GM12878 (cell line): ENCODE results near the gene KCNMB2. TPM values are rescaled to one million over a fixed set of nuclear protein-coding genes. Genes with fewer than 3 reads are reported as not detected.

Experiments used
- ATAC-seq: fragments of 200-7000 bp; cut with Tn5 transposase; 3 replicates; pipeline ENCODE4 v1.9.1; 2020; ENCODE audit warnings: mild to moderate bottlenecking, moderate library complexity
- BruUV-seq: library from RNA; stranded (reverse); fragments of 400-500 nt; replicated peaks from 2 replicates; lab custom pipeline; 2021; lab: Mats Ljungman, UMichigan
- CTCF ChIA-PET: fragments of 300-600 bp; sonication (Branson Sonifier 250); formaldehyde crosslinking; extraction: SDS; loops from one replicate; lab custom pipeline; 2021; ENCODE audit warnings: inconsistent platforms; lab: Yijun Ruan, JAX
- POLR2A ChIA-PET: fragments of 350-600 bp; formaldehyde crosslinking; extraction: SDS; loops from one replicate; lab custom pipeline; 2021; ENCODE audit warnings: inconsistent platforms; lab: Charles Lee
- RAD21 ChIA-PET: fragments of 300-600 bp; sonication (Branson Sonifier 250); formaldehyde crosslinking; loops from one replicate; lab custom pipeline; 2023; ENCODE audit warnings: antibody characterized with exemption; ENCODE audit not compliant: unreplicated experiment; lab: Charles Lee
- SMC1A ChIA-PET: fragments of 300-600 bp; sonication (Branson Sonifier 250); formaldehyde crosslinking; loops from one replicate; lab custom pipeline; 2023; ENCODE audit not compliant: unreplicated experiment, uncharacterized antibody; lab: Charles Lee
- DNase-seq: peaks from one replicate; pipeline ENCODE4 v3.0.0-alpha.2; 2011; ENCODE audit warnings: low read depth, low spot score
- FAIRE-seq: peaks from 3 replicates; lab custom pipeline; 2011; peaks lifted over from hg19 to GRCh38; lab: Jason Lieb, UNC
- H2AFZ ChIP-seq: 2 replicates; pipeline ENCODE4 v1.6.0; 2011; ENCODE audit warnings: low read depth, low read length, control low read depth; ENCODE audit not compliant: control insufficient read depth
- H3K27ac ChIP-seq: 2 replicates; pipeline ENCODE4 v1.5.1; 2011; ENCODE audit warnings: control low read depth; ENCODE audit not compliant: control insufficient read depth, insufficient read depth
- H3K27me3 ChIP-seq, 2 experiments: replicated peaks in 1 of 2; 2 replicates each; pipeline versions ENCODE4 v1.6.0 to v1.6.1; 2011; ENCODE audit warnings: low read length in 1 of 2; ENCODE audit not compliant: control insufficient read depth in 2 of 2, insufficient read depth in 2 of 2
- H3K36me3 ChIP-seq, 2 experiments: 2 replicates each; pipeline ENCODE4 v1.5.1; 2011; ENCODE audit warnings: low read length in 1 of 2; ENCODE audit not compliant: control insufficient read depth in 2 of 2, insufficient read depth in 2 of 2
- H3K4me1 ChIP-seq: 2 replicates; pipeline ENCODE4 v1.6.1; 2011; ENCODE audit warnings: mild to moderate bottlenecking, low read length, moderate library complexity, mixed read lengths; ENCODE audit not compliant: control insufficient read depth, insufficient read depth
- H3K4me2 ChIP-seq: 2 replicates; pipeline ENCODE4 v1.6.0; 2011; ENCODE audit warnings: control low read depth; ENCODE audit not compliant: control insufficient read depth, insufficient read depth
- H3K4me3 ChIP-seq: fragments of 200-600 bp; sonication (generic); 2 replicates; pipeline ENCODE4 v1.5.1; 2016
- H3K79me2 ChIP-seq: 2 replicates; pipeline ENCODE4 v1.6.0; 2011; ENCODE audit warnings: low read length; ENCODE audit not compliant: control insufficient read depth, insufficient read depth
- H3K9ac ChIP-seq: 2 replicates; pipeline ENCODE4 v1.8.0; 2011; ENCODE audit warnings: low read length, control low read depth, mixed read lengths; ENCODE audit not compliant: control insufficient read depth, insufficient read depth
- H3K9me3 ChIP-seq: replicated peaks from 3 replicates; pipeline ENCODE4 v1.5.1; 2011; ENCODE audit warnings: mild to moderate bottlenecking, low read length; ENCODE audit not compliant: control insufficient read depth, insufficient read depth
- H4K20me1 ChIP-seq: 2 replicates; pipeline ENCODE4 v1.6.0; 2011; ENCODE audit not compliant: control insufficient read depth, insufficient read depth
- CEBPB ChIP-seq, 2 experiments: fragments of 150-350 bp in 1 of 2; IDR thresholded peaks; 2 replicates each; pipeline ENCODE4 v1.6.1; 2012 to 2014; ENCODE audit warnings: low read depth in 2 of 2, low read length in 2 of 2, borderline replicate concordance in 1 of 2, inconsistent platforms in 1 of 2
- CHD1 ChIP-seq: IDR thresholded peaks from 2 replicates; pipeline ENCODE4 v1.6.1; 2012; ENCODE audit warnings: low read depth, low read length, improper control_type of control experiment
- CREB1 ChIP-seq: IDR thresholded peaks from 2 replicates; pipeline ENCODE4 v1.6.1; 2012; ENCODE audit warnings: low read depth, mild to moderate bottlenecking, inconsistent platforms
- FOS ChIP-seq: IDR thresholded peaks from 3 replicates; pipeline ENCODE4 v1.6.1; 2011; ENCODE audit warnings: borderline replicate concordance; ENCODE audit not compliant: insufficient read length; ENCODE audit errors: extremely low read depth
- JUND ChIP-seq: IDR thresholded peaks from 2 replicates; pipeline ENCODE4 v1.6.1; 2012; ENCODE audit warnings: low read depth, mild to moderate bottlenecking, low read length, improper control_type of control experiment, moderate library complexity
- MYB ChIP-seq: fragments of 150-350 bp; IDR thresholded peaks from 2 replicates; pipeline ENCODE4 v1.6.1; 2014; ENCODE audit warnings: mild to moderate bottlenecking, low read depth, low read length, borderline replicate concordance
- POLR2A ChIP-seq: IDR thresholded peaks from 2 replicates; pipeline ENCODE4 v1.6.1; 2011; ENCODE audit warnings: low read depth, mild to moderate bottlenecking, low read length
- SPI1 ChIP-seq: IDR thresholded peaks from 2 replicates; pipeline ENCODE4 v1.6.1; 2011; ENCODE audit warnings: low read depth, mild to moderate bottlenecking, low read length, moderate library complexity, borderline replicate concordance; ENCODE audit not compliant: insufficient read depth
- ZNF622 ChIP-seq: fragments of 450-650 bp; IDR thresholded peaks from 2 replicates; pipeline ENCODE4 v1.6.1; 2017; ENCODE audit warnings: mild to moderate bottlenecking, inconsistent platforms
- WGBS: methylation state at CpG from one replicate; pipeline ENCODE4 v1.1.6; 2016; ENCODE audit warnings: low lambda C conversion rate; ENCODE audit not compliant: insufficient replicate concordance, insufficient coverage; ENCODE audit errors: missing lambda C conversion rate; 5-methylcytosine and 5-hydroxymethylcytosine counted together
- in situ Hi-C: fragments of 300-500 bp; cut with MboI; formaldehyde crosslinking; loops from 9 replicates; pipeline ENCODE4 v1.14.3; 2018; ENCODE audit warnings: mixed read lengths
- intact Hi-C: fragments of 100-400 bp; cut with micrococcal nuclease; formaldehyde crosslinking; loops from one replicate; pipeline ENCODE4 v1.14.2; 2022; ENCODE audit not compliant: unreplicated experiment
- polyA plus RNA-seq, 11 experiments: library from polyadenylated mRNA; depleted of rRNA in 4 of 11; unstranded in 6 of 11; stranded (reverse) in 5 of 11; fragments of >200 nt; fragmentation: Nextera tagmentation in 4 of 11; fragmentation: Illumina TruSeq in 1 of 11; extraction: Ambion mirVana in 4 of 11; extraction: Trizol in 1 of 11; gene quantifications; 1 replicate in 1 of 11; 2 replicates in 10 of 11; pipeline versions ENCODE4 v1.2.1 to v1.2.3, GENCODE V29; 2011 to 2016; ENCODE audit warnings: inconsistent platforms in 2 of 11, missing spikeins in 2 of 11, low read depth in 1 of 11
- total RNA-seq, 4 experiments: library from RNA; depleted of rRNA in 3 of 4; stranded (reverse); fragments of >200 nt in 3 of 4; fragmentation: Illumina TruSeq in 1 of 4; extraction: Trizol in 1 of 4; gene quantifications; 2 replicates each; pipeline versions ENCODE4 v1.2.1 to v1.2.3, GENCODE V29; 2013 to 2021
- TF ChIP-seq, protein P1 (sequence below): IDR thresholded peaks from 2 replicates; pipeline ENCODE4 v1.6.1; 2012; ENCODE audit warnings: improper control_type of control experiment, low read depth, low read length; ENCODE audit not compliant: insufficient replicate concordance
- TF ChIP-seq, protein P2 (sequence below): fragments of 450-650 bp; conservative IDR thresholded peaks from 2 replicates; pipeline ENCODE4 v1.6.1; 2017; ENCODE audit warnings: mild to moderate bottlenecking, moderate library complexity
- TF ChIP-seq, protein P3 (sequence below): fragments of 450-650 bp; IDR thresholded peaks from 2 replicates; pipeline ENCODE4 v1.6.1; 2016; ENCODE audit warnings: mild to moderate bottlenecking

KCNMB2 gene
- total and polyA plus RNA-seq, 10 of the 15 experiments (the other 5 are each of a cell fraction or from before 2014, with no cell fraction given): 0.22 to 18.8 (median 11.0) TPM

DNA sequence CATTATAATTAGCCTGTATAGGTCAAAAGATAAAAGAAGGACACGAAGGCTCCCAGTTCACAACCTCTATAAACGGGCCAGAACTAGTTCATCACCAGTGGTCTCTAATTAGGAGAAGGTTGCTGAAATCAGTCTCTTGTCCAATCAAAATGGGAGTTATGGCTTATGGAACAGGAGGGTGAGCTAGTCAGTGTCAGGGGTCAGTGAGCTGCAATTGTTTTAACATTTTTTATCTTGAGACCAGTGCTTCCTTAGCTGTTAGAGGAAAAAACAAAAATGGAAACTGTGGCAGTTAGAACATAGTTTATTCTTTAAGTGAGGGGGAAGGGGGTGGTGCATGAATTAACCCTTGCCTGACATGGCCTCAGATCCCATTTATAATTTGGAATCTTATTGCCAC lies 141.7 kb downstream of the KCNMB2 start (continued):
- no peak for TF ChIP-seq CHD1

DNA sequence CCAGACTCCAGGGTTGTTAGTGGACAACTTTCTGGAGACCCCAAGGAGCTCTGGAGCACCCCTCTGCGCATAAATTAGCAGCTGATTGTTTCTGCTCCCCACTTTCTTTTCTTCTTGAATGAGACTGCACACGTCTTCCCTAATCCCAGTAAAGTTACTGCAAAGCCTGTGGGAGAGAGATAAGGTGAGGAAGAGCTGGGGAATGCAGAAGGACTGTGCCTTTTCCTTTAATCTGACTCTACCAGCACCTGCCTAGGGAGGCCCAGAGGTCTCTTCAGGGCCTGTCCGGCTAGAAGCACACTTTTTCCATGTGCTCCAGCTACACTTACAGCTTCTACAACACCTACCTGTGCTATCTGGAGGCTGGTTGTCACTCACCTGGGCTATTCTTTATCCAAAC lies 143.8 kb downstream of the KCNMB2 start:
- no peak for TF ChIP-seq FOS
- TF ChIP-seq, protein P1, sequence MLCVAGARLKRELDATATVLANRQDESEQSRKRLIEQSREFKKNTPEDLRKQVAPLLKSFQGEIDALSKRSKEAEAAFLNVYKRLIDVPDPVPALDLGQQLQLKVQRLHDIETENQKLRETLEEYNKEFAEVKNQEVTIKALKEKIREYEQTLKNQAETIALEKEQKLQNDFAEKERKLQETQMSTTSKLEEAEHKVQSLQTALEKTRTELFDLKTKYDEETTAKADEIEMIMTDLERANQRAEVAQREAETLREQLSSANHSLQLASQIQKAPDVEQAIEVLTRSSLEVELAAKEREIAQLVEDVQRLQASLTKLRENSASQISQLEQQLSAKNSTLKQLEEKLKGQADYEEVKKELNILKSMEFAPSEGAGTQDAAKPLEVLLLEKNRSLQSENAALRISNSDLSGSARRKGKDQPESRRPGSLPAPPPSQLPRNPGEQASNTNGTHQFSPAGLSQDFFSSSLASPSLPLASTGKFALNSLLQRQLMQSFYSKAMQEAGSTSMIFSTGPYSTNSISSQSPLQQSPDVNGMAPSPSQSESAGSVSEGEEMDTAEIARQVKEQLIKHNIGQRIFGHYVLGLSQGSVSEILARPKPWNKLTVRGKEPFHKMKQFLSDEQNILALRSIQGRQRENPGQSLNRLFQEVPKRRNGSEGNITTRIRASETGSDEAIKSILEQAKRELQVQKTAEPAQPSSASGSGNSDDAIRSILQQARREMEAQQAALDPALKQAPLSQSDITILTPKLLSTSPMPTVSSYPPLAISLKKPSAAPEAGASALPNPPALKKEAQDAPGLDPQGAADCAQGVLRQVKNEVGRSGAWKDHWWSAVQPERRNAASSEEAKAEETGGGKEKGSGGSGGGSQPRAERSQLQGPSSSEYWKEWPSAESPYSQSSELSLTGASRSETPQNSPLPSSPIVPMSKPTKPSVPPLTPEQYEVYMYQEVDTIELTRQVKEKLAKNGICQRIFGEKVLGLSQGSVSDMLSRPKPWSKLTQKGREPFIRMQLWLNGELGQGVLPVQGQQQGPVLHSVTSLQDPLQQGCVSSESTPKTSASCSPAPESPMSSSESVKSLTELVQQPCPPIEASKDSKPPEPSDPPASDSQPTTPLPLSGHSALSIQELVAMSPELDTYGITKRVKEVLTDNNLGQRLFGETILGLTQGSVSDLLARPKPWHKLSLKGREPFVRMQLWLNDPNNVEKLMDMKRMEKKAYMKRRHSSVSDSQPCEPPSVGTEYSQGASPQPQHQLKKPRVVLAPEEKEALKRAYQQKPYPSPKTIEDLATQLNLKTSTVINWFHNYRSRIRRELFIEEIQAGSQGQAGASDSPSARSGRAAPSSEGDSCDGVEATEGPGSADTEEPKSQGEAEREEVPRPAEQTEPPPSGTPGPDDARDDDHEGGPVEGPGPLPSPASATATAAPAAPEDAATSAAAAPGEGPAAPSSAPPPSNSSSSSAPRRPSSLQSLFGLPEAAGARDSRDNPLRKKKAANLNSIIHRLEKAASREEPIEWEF: no peak
- no peak for TF ChIP-seq JUND
- no peak for TF ChIP-seq CEBPB (IDR thresholded peaks at IDR 0.05; ENCODE audit: borderline replicate concordance in 1 of 2, low read depth in 2 of 2, low read length in 2 of 2)
- TF ChIP-seq, protein P2, sequence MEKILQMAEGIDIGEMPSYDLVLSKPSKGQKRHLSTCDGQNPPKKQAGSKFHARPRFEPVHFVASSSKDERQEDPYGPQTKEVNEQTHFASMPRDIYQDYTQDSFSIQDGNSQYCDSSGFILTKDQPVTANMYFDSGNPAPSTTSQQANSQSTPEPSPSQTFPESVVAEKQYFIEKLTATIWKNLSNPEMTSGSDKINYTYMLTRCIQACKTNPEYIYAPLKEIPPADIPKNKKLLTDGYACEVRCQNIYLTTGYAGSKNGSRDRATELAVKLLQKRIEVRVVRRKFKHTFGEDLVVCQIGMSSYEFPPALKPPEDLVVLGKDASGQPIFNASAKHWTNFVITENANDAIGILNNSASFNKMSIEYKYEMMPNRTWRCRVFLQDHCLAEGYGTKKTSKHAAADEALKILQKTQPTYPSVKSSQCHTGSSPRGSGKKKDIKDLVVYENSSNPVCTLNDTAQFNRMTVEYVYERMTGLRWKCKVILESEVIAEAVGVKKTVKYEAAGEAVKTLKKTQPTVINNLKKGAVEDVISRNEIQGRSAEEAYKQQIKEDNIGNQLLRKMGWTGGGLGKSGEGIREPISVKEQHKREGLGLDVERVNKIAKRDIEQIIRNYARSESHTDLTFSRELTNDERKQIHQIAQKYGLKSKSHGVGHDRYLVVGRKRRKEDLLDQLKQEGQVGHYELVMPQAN: no peak
- TF ChIP-seq POLR2A: no peak
- no peak for TF ChIP-seq SPI1
- TF ChIP-seq CREB1: no peak
- TF ChIP-seq, protein P3, sequence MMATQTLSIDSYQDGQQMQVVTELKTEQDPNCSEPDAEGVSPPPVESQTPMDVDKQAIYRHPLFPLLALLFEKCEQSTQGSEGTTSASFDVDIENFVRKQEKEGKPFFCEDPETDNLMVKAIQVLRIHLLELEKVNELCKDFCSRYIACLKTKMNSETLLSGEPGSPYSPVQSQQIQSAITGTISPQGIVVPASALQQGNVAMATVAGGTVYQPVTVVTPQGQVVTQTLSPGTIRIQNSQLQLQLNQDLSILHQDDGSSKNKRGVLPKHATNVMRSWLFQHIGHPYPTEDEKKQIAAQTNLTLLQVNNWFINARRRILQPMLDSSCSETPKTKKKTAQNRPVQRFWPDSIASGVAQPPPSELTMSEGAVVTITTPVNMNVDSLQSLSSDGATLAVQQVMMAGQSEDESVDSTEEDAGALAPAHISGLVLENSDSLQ: no peak
- no peak for TF ChIP-seq ZNF622
- TF ChIP-seq MYB: no peak
- Histone ChIP-seq H3K4me3 (no peak overlapping the region), H3K27ac (no peak overlapping the region), H2AFZ (no peak overlapping the region), H3K9me3 (peaks cover 4% of the 10 kb centered on the region), H3K4me1 (peaks cover 18% of the 10 kb centered on the region), H3K4me2 (no peak overlapping the region), H3K9ac (no peak overlapping the region), H3K27me3 (no peaks in the 10 kb centered on the region), H3K36me3 (no peaks in the 10 kb centered on the region), H3K79me2 (no peaks in the 10 kb centered on the region), H4K20me1 (no peaks in the 10 kb centered on the region)
- BruUV-seq: no TSS peak
- FAIRE-seq (no peak), ATAC-seq (no peak), DNase-seq (no peak)
- ChIA-PET CTCF (interaction anchor here (1.5 kb wide), 1 partner anchor 26 kb away, joined by 4 read pairs; no protein-coding TSS in a partner anchor), POLR2A (interaction anchor here (0.6 kb wide), 2 partner anchors 460 to 1410 kb away, joined by 3 to 6 read pairs; no protein-coding TSS in a partner anchor), RAD21 (no interaction called here), SMC1A (interaction anchor here (1.1 to 1.2 kb wide), 3 partner anchors 8 to 275 kb away, joined by 3 read pairs; no protein-coding TSS in a partner anchor)
- 62% methylated on average over 3 of the region's 3 CpGs for WGBS
- intact Hi-C loops: no loop called here
- in situ Hi-C loops: no loop called here
